Stimulated activated CD4-positive, alpha-beta T cell treated with anti-CD3 and anti-CD28 coated beads, TNF-alpha, amount 100 ng/mL, for 24 hours (primary cell): ENCODE measurements around the gene PXMP2.

Experiments used
- DNase-seq, 3 experiments: peaks; one replicate each; pipeline ENCODE4 v3.0.0-alpha.2; 2020; ENCODE audit warnings: low read depth in 3 of 3

Gene PXMP2

DNA sequence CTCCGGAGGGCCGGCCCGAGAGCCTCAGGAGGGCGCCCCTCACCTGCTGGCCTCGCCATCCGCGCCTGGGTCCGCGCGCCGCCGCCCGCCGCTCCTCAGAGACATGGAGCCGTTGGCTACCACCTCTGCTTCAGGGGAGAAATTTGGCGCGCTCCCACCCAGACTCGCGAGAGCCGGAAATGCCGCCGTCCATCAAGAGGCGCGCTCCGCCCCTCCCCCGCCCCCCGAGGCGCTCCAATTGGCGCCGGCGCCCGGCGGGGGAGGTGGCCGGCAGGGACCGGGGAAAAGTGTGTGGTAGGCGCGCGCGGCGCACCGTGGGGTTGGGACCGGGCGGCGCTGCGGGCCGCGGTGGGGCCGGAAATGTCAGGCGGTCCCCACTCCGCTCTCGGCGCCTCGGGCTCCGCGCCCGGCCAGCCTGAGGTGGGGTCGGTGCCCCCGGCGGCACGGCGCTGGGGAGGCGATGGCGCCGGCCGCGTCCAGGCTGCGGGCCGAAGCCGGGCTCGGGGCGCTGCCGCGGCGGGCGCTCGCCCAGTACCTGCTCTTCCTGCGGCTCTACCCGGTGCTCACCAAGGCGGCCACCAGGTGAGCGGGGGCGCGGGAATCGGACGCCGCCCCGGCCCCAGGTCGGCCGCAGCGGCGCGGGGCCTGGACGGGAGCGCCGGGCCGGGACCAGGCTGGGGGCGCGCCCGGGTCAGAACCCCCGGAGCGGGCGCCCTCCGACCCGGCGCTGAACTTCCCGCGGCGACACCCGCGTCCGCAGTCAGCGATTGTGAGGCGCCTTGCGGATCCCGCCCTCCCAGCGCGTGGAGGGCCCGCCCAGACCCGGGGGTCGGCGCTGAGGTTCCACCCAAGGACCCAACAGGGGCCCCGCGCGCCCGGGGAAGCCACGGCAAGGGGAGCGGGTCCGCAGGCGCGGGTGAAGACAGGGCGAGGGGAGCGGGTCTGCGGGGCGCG is at the start of gene PXMP2, which contains the start of gene POLE:
TSS of gene PXMP2 (plus strand) at position 377 of the 954 bp plus-strand sequence. CDS start at position 461, 84 bp downstream.
TSS of gene POLE (minus strand) at position 132 of the 954 bp plus-strand sequence. CDS start at position 105, 27 bp downstream.
- peak; percentile 89 to 95 (median 93) for DNase-seq

DNA sequence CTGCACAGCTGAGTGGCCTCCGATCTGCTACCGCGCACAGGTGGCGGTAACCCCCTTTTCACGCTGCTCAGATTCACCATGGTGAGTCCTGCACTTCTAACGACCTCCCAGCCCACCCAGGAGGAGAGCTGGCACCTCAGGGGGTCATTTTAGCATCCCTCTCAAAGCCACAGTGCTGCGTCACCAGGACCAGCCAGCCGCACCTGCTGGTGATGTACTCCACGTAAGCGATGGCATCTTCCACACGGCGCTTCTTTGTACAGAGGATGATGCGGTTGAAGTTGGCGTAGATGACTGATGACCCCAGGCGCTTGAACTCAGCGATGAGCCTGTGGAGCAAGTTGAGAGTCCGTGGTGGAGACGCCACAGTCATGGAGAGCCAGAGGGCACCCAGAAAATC is 49.6 kb upstream of the PXMP2 start:
- no peak for DNase-seq

DNA sequence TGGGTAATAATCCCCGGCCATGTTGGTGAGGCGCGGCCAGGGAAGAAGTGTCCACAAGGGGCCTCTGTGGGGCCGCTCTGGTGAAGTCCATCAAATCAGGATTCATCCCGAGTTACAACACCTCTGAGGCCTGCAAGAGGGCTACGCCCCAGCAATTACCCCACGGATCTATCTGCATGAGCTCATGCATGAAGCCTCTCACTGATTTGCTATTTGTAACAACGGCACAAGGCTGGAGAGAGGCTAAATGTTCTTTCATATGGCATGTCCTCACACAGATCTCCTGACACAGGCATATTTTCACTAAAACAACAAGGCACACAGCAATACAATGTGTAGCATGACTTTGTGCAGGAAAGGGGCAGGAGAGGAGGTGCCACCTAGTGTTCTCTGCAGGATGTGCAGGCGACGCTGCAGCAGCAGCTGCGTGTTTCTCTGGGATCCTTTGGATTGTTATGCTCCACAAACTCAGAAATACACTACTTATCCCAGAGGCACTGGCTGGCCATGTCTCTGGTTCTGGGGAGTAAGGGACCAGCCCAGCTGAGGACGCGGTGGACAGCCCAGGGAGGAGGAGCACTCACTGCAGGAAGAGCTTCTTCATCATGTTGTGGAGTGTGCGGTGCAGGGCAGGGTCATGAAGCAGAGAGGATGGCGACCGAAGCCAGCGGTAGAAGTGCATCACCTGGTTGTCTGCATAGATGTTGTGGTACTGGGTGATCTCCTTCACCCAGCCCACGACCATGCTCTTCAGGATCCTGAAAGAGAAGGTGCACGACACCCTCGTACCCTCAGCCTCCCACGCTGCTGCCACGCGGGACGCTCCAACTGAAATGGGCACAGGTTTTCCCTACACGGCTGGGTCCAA is 48.6 kb upstream of the PXMP2 start:
- DNase-seq: no peak

DNA sequence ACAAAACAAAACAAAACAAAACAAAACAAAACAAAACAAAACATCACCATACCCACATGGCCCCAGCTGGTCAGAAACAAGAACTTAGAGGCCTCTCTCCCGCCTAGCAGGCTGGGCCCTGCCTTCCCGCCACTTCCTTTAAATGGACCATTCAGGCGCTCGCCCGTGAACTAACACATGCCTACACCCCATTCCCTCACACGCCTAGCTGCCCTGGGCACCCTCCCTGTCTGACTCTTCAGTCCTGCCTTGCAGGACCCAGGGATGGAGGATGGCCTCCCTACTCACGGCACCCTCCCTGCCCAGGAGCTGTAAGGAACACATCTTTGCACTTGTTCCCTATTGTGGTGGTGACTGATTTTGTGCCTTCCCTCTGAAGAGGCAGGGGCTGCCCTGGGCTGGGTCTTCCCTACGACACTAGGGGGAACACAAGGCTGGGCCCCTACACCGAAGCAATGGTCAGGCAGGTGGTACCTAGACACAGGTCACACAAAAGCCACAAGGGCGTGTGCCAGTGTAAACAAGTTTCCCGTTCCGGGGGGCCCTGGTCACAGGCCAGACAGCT is 47.3 kb upstream of the PXMP2 start:
- DNase-seq: no peak

DNA sequence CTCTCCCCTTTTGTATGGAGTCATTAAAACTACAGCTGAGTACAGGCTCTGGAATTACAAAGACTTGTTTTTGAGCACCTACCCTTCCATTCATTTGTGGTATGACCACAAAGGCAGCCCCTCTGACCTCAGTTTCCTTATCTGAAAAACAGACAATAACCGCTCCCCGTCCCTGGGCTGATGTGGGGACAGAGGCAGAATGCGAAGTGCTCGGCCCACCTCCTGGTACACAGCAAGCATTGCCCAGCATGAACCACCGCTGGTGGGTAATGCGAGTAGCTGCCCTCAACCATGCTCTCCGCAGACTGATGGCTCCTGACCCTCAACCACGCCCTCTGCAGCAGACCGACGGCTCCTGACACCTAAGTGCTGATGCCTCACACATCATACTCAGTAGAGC is 46.5 kb upstream of the PXMP2 start:
- DNase-seq: no peak

DNA sequence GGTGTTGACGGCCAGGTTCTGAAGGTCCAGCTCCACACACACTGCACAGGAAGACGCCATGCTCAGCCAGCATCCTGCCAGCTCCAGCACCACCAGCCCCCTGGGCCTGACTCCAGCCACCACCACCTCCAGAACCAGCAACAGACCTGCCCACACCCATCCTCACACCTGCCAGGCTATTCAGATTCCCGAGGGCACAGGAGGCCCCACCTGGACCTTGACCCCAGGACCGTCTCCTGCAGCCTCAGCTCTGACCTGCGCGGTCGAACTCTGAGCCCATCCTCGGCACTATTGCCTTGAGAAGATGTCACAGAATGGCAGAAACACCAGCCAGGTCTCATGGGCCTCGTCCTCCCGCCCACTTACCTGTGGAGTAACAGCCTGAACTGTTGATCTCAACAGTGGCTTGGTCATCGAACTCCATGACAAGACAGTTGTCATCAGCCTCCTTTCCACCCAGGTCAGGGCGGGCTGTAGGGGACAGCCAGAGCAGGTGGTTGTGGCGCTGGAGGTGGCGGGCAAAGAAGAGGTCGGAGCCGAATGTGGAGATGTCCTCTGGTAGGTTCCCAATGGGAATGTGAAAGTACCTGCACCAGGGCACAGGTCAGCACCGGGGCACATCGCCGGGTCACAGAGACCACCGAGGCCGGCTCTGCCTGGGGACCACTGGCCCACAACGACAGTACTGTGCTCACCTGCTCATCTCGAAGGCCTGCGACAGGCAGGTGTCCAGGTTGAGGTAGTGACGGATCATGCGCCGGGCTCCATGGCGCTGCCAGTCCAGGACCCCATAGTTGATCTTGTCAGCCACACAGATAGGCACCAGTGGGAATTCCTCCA is 45.4 kb upstream of the PXMP2 start:
- no peak for DNase-seq

DNA sequence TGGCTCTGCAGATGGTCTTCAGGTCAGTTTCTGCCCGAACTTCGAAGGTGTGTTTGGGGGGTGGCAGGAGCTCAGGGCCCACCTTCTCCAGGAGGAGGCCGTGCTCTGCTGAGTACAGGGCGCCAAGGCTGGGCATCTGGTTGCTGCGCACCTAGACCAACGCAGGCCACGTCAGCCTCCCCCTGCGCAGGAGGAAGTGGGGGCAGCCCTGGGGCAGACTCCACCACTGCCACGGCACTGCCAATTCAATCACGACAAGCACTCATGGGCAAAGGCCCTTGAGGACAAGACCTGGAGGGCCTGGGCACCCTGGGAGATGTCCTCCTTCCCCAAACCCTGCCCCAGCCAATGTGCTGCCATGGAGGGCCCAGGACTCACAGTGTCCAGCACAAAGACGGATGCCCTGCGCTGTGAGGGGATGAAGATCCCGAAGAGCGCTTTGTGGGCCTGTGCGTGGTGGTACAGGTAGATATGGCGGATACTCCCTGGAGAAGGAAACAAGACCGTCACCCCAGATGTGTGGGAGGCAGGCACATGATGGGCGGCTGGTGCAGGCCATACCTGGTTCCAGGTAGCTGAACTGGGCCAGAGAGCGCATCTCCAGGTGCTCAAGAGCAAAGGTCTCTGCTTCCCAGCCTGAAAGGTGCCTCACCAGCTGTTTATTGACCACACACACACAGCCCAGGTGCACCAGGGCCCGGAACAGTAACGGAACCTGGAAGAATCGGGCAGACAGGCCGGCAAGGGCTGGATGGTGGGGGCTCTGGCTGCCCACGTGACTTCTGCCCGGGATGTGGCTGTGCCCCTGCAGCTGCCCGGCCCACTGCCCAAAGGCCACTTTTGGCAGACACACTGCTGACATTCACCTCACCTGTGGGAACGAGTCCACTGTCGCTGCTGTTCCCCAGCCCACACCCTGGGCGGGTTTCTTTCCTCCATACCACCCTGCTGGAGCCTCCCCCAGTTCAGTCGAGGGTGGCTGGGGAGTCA is 44.2 kb upstream of the PXMP2 start:
- DNase-seq: no peak

DNA sequence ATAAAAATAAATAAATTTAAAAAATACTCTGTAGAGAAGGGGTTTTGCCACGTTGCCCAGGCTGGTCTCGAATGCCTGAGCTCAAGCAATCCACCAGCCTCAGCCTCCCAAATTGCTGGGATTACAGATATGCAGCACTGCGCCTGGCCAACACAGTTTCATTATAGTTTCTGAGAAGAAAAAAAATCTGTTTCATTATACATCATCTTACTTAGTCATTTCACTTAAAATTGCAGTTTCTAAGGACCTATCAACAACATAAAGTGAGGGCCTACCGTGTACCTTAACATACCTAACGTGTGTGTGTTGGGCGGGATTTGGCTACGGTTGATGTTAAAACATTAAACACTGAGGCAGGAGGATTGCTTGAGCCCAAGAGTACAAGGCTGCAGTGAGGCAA is 40.5 kb upstream of the PXMP2 start:
- no peak for DNase-seq

DNA sequence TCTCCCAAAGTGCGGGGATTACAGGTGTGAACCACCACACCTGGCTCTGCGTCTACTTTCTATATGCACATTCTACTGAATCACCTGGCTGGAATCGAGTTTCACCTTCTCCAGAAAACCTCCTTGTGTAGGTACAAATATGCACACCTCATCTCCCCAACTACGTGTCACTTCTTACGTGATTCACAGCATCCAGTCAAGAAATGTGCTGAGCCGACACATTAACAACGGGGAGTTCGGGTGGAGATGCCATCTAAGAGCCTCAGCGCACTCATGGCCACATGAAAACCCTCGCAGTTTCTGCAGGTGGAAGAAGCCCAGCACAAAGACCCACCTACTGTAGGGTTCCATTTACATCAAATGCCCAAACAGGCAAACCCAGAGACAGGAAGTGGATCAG is 39.5 kb upstream of the PXMP2 start:
- DNase-seq: no peak

DNA sequence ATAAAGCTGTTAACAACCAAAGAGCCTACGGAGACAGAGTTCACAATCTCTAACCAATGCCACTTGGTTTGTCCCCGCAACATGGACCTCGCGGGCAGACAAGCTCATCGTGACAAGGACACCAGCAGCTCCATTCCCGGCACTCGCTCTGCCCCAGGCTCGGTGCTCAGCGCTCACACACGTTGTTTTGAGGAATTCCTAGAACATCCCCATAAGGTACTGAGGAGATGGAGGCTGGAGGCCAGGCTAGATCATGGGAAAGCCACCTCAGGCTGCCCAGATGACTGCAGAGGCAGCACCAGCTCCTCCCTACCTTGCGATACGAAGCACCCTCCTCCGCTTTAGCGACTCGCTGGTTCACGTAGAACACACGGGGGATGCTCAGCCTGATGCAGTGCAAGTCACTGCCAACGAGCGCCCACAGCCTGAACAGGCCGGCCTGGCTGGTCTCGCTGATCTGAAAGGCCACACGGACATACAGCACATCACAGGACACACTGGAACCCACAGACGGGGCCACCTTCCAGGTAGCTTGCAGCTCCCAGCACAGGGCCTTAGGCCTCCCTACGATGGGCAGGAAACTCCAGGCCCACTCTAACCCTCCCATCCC is 38.7 kb upstream of the PXMP2 start:
- no peak for DNase-seq

DNA sequence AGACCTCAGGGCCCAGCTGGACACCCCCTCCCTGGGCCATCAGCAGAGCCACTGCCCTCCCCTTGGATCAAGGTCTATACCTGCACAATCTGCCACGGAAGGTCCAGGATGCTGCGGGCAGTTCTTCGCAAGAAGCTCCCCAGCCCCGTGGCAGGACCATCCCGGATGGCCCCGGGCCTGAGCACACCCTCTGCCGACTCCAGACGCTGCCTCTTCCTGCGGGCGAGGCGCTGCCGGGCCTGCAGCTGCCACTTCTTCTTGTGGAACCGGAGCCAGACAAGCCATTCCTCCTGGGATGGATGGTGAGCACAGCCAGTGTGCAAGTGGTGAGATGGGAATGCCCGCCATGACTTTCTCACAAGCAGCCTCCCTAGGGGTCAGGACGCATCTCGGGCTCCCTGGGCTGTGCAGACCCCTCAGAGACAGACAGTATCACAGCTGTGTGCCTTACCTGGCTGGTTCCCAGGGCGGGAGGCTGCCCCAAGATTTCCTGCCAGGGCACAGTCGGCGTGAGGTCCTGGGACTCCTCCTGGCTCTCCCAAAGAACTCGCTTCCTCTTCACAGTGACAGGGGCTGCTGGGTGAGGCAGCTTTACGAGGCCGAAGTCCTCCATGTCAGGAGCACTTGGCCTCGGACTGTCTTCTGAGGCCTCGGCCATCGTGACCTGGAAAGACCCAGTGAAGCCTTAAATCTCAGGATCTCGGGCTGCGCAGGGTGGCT is 38.0 kb upstream of the PXMP2 start:
- DNase-seq: no peak

DNA sequence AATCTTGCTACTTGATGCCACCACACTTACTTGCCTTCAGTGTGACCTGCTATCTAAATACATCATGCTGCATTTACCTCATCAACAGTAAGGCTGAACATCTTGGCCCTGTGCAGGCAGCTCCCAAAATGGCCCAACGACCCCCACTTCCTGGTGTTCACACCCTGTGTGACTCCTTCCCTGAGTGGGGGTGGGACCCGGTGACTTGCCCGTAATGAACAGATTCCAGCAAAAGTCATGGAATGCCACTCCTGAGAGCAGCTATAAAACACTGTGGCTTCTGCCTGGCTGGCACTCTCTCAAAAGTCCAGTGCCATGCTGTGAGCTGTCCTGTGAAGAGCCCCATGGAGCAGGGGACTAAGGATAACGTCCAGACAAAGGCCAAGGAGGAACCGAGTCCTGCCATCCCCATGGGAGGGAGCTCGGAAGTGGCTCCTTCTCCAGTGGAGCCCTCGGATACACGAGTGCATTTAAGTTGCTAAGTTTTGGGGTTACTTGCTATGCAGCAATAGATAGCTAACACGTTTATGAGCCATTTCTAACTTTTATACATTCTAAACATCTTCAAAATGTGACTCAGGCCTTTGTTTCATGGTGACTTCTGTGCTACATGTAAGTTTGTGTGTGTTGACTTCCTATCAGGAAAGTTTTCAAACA is 35.8 kb upstream of the PXMP2 start:
- no peak for DNase-seq

DNA sequence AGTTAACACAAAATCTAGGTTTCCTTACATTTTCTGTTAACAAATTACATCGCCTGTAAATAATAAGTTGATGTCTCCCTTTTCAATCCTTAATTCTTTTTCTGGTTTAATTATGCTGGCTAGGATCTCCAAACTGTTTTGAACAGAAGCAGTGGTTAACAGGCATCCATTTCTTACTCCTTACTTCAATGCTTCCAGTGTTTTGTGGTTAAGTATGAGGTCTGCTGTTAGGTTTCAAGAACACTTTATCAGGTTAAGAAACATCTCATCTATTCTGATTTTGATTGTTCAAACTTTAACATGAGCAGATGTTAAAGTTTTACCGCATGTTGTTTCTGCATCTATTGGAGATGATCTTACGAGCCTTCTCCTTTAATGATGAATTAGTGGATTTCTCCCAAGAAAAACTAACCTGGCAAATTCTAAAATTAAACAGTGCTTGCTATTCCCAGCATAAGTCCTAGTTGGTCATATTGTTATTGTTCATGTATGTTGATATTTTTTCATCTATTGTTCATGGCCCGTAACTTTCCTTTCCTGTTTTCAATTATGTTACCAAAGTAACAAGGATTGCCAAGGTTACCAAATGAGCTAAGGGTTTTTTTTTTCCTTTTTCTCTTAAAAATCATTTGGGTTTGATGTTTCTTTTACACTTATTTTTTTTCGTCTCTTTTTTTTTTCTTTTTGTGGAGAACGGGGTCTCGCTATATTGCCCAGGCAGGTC is 33.7 kb upstream of the PXMP2 start:
- no peak for DNase-seq

DNA sequence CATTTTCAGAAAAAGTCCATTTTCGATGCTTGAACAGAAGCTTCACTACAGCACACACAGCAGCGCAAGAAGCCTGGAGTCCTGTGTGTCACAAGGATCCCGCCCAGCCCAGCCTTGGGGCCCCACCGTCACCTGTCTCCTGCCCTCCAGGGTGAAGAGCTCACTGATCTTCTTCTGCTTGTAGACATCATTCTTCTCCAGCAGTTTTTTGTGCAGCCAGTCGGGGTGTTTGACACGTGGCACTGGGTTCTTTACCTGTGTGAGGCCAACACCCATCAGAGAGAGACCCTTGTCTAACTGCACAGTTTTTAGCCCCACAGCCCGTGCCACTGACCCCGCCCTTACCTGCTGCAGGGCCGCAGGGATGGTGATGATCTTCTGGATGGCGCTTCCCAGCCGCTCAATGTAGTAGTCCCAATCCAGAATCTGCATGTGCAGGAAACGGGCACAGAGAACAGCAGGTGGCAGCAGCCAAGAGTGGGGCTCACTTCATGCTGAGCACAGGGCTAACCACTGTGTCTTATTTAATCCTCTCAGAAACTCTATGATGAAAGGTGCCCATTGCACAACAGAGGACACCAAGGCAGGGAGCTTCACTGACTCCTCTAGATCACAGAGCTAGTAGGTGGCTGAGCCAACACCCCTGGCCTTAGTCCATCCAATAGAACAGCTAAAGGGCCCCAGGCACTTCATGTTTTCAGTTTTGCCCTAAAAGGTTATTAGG is 30.2 kb upstream of the PXMP2 start:
- no peak for DNase-seq

DNA sequence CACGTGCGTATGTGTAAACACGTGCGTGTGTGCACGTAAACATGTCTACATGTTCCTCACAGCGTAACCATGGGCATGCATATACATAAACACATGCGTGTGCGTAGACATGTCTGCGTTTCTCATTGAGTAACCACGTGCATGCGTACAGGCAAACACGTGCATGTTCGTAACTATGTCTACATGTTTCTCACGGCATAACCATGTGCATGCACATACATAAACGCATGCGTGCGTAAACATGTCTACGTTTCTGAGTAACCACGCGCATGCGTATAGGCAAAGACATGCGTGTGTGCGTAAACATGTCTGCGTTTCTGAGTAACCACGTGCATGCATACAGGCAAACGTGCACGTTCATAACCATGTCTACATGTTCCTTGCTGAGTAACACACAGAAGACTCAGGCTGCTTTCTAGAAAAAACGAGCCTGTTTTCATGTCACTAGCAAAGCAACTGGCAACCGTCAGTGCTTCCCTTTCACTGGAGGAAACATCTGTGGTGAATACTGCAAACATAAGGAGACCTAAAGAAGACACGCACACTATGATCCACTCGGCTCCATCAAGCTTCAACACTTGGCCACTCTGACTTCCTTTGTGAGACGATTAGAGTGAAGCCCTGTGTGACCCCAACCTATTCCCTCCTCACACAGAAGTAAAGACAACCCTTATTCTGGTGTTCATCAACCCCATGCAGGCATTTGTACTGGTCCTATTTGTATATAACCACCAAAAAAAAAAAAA is 29.1 kb upstream of the PXMP2 start:
- DNase-seq: no peak

DNA sequence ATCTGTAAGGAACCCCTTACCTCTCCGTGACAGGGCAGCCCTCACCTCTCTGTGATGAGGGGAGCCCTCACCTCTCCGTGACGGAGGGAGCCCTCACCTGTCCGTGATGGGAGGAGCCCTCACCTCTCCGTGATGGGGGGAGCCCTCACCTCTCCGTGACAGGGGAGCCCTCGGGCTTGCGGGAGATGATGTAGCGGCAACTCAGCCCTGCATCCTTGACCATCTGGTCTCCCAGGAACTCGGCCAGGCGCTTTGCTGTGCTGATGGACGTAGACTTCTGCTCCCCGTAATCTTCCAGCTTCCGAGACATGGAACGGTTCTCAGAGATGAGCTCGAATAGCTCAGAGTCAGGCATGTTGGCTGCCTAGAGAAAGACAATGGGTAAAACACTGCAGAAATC is 28.2 kb upstream of the PXMP2 start:
- no peak for DNase-seq
